Trophoblast cell (in vitro differentiated cells and primary cell): ENCODE results near the gene TTC28.

ENCODE experiments used
- DNase-seq, 2 donors: peaks; one replicate each; pipeline ENCODE4 v3.0.0-alpha.2; 2016
- H2AFZ ChIP-seq: 2 replicates; pipeline ENCODE4 v1.6.1; 2013; ENCODE audit warnings: low read length, moderate library complexity, mild to moderate bottlenecking; ENCODE audit not compliant: insufficient read depth, poor library complexity
- H2AK5ac ChIP-seq: 2 replicates; pipeline ENCODE4 v1.6.1; 2013; ENCODE audit warnings: mild to moderate bottlenecking, low read length
- H2BK120ac ChIP-seq: 2 replicates; pipeline ENCODE4 v1.6.1; 2013; ENCODE audit warnings: low read length, mild to moderate bottlenecking, moderate library complexity; ENCODE audit not compliant: insufficient read depth, poor library complexity
- H2BK12ac ChIP-seq: 2 replicates; pipeline ENCODE4 v1.6.1; 2013; ENCODE audit warnings: mild to moderate bottlenecking, low read length, moderate library complexity
- H2BK5ac ChIP-seq: 2 replicates; pipeline ENCODE4 v1.6.1; 2013; ENCODE audit warnings: low read length, low read depth, moderate library complexity, mild to moderate bottlenecking; ENCODE audit not compliant: poor library complexity
- H3K14ac ChIP-seq: 2 replicates; pipeline ENCODE4 v1.6.1; 2013; ENCODE audit warnings: mild to moderate bottlenecking, low read length
- H3K18ac ChIP-seq: 2 replicates; pipeline ENCODE4 v1.6.1; 2013; ENCODE audit warnings: mild to moderate bottlenecking, low read length
- H3K23ac ChIP-seq: 2 replicates; pipeline ENCODE4 v1.6.1; 2013; ENCODE audit warnings: low read length
- H3K27ac ChIP-seq: 2 replicates; pipeline ENCODE4 v1.5.1; 2013; ENCODE audit warnings: low read depth, mild to moderate bottlenecking, inconsistent platforms, low read length, moderate library complexity
- H3K27me3 ChIP-seq: 2 replicates; pipeline ENCODE4 v1.6.1; 2013; ENCODE audit warnings: inconsistent platforms, mild to moderate bottlenecking, low read length, moderate library complexity; ENCODE audit not compliant: insufficient read depth
- H3K36me3 ChIP-seq, 2 experiments: 1 replicate in 1 of 2; 2 replicates in 1 of 2; pipeline ENCODE4 v1.6.1; 2013; ENCODE audit warnings: low read length in 2 of 2, mild to moderate bottlenecking in 2 of 2, moderate library complexity in 1 of 2; ENCODE audit not compliant: insufficient read depth in 2 of 2, control insufficient read depth in 1 of 2
- H3K4ac ChIP-seq: 2 replicates; pipeline ENCODE4 v1.6.1; 2013; ENCODE audit warnings: low read depth, mild to moderate bottlenecking, low read length, moderate library complexity
- H3K4me1 ChIP-seq, 2 experiments: 1 replicate in 1 of 2; 2 replicates in 1 of 2; pipeline ENCODE4 v1.6.1; 2013; ENCODE audit warnings: low read length in 2 of 2, mild to moderate bottlenecking in 2 of 2, moderate library complexity in 1 of 2; ENCODE audit not compliant: insufficient read depth in 2 of 2, control insufficient read depth in 1 of 2
- H3K4me2 ChIP-seq: 2 replicates; pipeline ENCODE4 v1.6.1; 2013; ENCODE audit warnings: inconsistent platforms, mild to moderate bottlenecking, low read length, moderate library complexity
- H3K4me3 ChIP-seq: 2 replicates; pipeline ENCODE4 v1.5.1; 2013; ENCODE audit warnings: mild to moderate bottlenecking, low read depth, low read length, inconsistent platforms
- H3K79me1 ChIP-seq: one replicate; pipeline ENCODE4 v1.6.1; 2013; ENCODE audit warnings: low read length
- H3K79me2 ChIP-seq: 2 replicates; pipeline ENCODE4 v1.6.1; 2013; ENCODE audit warnings: low read length, mild to moderate bottlenecking; ENCODE audit not compliant: control insufficient read depth, insufficient read depth, poor library complexity
- H3K9ac ChIP-seq: 2 replicates; pipeline ENCODE4 v1.6.1; 2013; ENCODE audit warnings: mild to moderate bottlenecking, low read length
- H3K9me3 ChIP-seq: 2 replicates; pipeline ENCODE4 v1.6.1; 2013; ENCODE audit warnings: low read depth, mild to moderate bottlenecking, control low read depth, inconsistent platforms, low read length; ENCODE audit not compliant: insufficient read depth
- H4K12ac ChIP-seq: 2 replicates; pipeline ENCODE4 v1.6.1; 2013; ENCODE audit warnings: low read depth, mild to moderate bottlenecking, low read length, moderate library complexity
- H4K8ac ChIP-seq: 2 replicates; pipeline ENCODE4 v1.6.1; 2013; ENCODE audit warnings: low read depth, mild to moderate bottlenecking, low read length, moderate library complexity
- H4K91ac ChIP-seq: one replicate; pipeline ENCODE4 v1.6.1; 2013; ENCODE audit warnings: low read depth, mild to moderate bottlenecking, low read length, moderate library complexity
- WGBS: extraction: QIAGEN DNeasy Blood & Tissue Kit; methylation state at CpG from one replicate; pipeline ENCODE4 v1.1.7; 2013; ENCODE audit warnings: missing lambda C conversion rate; ENCODE audit not compliant: insufficient read length, insufficient coverage; ENCODE audit errors: extremely low coverage; 5-methylcytosine and 5-hydroxymethylcytosine counted together

The TTC28 gene

DNA sequence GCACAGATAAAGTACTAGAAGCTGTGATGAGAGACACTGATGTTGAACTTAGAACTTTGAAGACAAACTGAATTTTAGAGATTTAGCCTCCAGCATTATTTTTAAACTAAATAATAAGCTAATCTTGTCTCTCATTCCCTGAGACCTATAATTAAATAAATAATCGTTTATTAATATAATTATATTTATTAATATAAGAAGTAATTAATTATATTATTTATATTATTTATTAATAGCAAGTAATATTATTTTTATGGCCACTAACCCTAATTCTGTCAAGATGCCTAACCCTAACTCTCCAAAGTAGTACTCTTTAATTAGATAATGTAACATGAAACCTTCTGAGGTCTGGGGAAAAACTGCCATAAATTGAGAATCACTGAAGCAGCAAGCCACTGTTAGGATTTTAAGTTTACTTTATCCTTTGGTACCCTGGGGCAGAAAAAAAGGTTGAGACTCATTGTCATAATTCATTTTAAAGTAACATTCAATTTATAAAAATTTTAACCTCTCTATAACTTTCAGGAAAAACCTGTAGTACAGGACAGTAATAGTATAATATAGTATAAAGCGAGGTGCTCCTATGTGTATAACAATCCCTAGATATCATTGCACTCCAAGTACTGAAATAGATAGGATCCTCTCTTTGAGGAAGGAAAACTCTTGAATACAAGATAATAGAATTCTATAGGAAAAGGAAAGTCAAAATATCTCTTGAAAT lies 85.4 kb downstream of the TTC28 start:
- WGBS = no CpG with 5 or more reads among the region's 2 CpGs

DNA sequence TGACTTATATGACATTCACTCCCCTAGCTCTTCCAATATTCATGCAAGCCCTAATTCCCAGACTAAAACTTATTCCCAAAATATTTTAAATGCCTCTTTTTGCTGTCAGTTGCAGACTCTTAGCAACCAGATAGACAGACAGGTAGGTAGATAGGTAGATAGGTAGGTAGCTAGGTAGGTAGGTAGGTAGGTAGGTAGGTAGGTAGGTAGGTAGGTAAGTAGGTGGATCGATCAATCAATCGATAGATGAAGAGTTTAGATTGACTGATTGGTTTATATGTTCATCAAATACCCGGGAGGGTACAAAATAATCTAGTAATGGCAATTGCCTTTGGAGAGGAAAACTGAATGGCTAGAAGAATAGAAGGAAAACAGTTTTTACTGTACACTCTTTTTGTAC lies 86.3 kb downstream of the TTC28 start:
- Histone ChIP-seq H3K4me3 (no peak overlapping the region), H2BK120ac (no peak overlapping the region)
- WGBS = no CpG with 5 or more reads among the region's 3 CpGs

More for the DNA sequence above, 85.4 kb downstream of the TTC28 start:
- Histone ChIP-seq H2AFZ (no peak overlapping the region), H3K18ac (no peak overlapping the region), H3K27ac (no peak overlapping the region), H3K9me3 (no peaks in the 10 kb centered on the region), H3K4me2 (no peak overlapping the region), H3K36me3 (no peaks in the 10 kb centered on the region), H3K79me1 (no peaks in the 10 kb centered on the region), H3K9ac (no peak overlapping the region), H3K79me2 (no peaks in the 10 kb centered on the region), H2AK5ac (no peak overlapping the region), H3K14ac (no peak overlapping the region), H2BK120ac (no peak overlapping the region), H3K4ac (no peak overlapping the region), H4K91ac (no peak overlapping the region), H4K12ac (no peak overlapping the region), H3K4me1 (no peaks in the 10 kb centered on the region), H3K27me3 (no peaks in the 10 kb centered on the region), H3K4me3 (no peak overlapping the region), H4K8ac (no peak overlapping the region), H3K23ac (no peak overlapping the region), H2BK5ac (no peak overlapping the region), H2BK12ac (no peak overlapping the region)
- no peak for DNase-seq

DNA sequence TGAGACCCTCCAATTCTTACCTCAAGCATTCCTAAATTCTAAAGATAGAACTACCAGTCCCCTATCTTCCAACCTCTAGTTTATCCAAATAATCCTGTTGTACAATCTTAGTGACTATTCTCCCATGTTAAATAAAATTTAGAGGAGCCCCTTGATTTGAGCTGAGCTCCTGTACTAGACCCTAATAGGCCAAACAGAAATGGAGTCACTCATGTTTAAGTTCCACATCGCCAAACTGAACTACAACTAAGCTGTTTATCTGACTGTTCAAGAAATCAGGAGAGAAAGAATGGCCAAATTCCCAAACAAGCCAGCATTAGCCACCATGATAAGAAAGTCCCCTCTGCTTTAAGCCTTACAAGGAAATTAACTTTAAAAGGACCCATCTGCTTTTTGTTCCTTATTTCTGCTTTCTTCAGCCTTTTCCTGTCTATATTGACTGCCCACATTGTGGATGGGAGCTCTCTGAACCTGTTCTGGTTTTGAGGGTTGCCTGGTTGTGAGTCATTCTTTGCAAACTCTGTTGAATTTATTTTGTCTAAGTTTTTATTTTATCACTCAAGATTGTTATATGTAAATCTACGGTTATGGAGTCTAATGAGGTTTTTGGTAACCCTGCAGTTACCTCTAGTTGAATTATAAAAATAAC lies 90.4 kb downstream of the TTC28 start:
- no peak overlapping the region for H4K91ac ChIP-seq
- H3K79me1 ChIP-seq = no peaks in the 10 kb centered on the region
- H3K4me1 ChIP-seq = no peaks in the 10 kb centered on the region
- no peak overlapping the region for H3K23ac ChIP-seq
- no CpG with 5 or more reads among the region's 2 CpGs for WGBS
- H4K8ac ChIP-seq = no peak overlapping the region
- no peak overlapping the region for H4K12ac ChIP-seq
- no peaks in the 10 kb centered on the region for H3K9me3 ChIP-seq
- H2BK12ac ChIP-seq = no peak overlapping the region
- H2AK5ac ChIP-seq = no peak overlapping the region
- no peak overlapping the region for H3K4me2 ChIP-seq
- no peak overlapping the region for H3K18ac ChIP-seq
- H2AFZ ChIP-seq = no peak overlapping the region
- no peak overlapping the region for H3K14ac ChIP-seq
- no peaks in the 10 kb centered on the region for H3K79me2 ChIP-seq
- H3K27me3 ChIP-seq = no peaks in the 10 kb centered on the region
- H3K9ac ChIP-seq = no peak overlapping the region
- DNase-seq = no peak
- H2BK120ac ChIP-seq = no peak overlapping the region
- no peak overlapping the region for H3K27ac ChIP-seq
- H2BK5ac ChIP-seq = no peak overlapping the region
- H3K4me3 ChIP-seq = no peak overlapping the region
- no peaks in the 10 kb centered on the region for H3K36me3 ChIP-seq
- H3K4ac ChIP-seq = no peak overlapping the region

More for the DNA sequence above, 86.3 kb downstream of the TTC28 start:
- no peak overlapping the region for H2AFZ ChIP-seq
- H2AK5ac ChIP-seq = no peak overlapping the region
- DNase-seq = no peak
- no peak overlapping the region for H3K4ac ChIP-seq
- H3K18ac ChIP-seq = no peak overlapping the region
- H4K8ac ChIP-seq = no peak overlapping the region
- H3K9me3 ChIP-seq = no peaks in the 10 kb centered on the region
- H4K12ac ChIP-seq = no peak overlapping the region
- H3K36me3 ChIP-seq = no peaks in the 10 kb centered on the region
- H2BK5ac ChIP-seq = no peak overlapping the region
- no peaks in the 10 kb centered on the region for H3K27me3 ChIP-seq
- H4K91ac ChIP-seq = no peak overlapping the region
- H3K14ac ChIP-seq = no peak overlapping the region
- no peaks in the 10 kb centered on the region for H3K4me1 ChIP-seq
- no peak overlapping the region for H2BK12ac ChIP-seq
- H3K79me2 ChIP-seq = no peaks in the 10 kb centered on the region
- H3K23ac ChIP-seq = no peak overlapping the region
- H3K9ac ChIP-seq = no peak overlapping the region
- H3K27ac ChIP-seq = no peak overlapping the region
- no peak overlapping the region for H3K4me2 ChIP-seq
- H3K79me1 ChIP-seq = no peaks in the 10 kb centered on the region

DNA sequence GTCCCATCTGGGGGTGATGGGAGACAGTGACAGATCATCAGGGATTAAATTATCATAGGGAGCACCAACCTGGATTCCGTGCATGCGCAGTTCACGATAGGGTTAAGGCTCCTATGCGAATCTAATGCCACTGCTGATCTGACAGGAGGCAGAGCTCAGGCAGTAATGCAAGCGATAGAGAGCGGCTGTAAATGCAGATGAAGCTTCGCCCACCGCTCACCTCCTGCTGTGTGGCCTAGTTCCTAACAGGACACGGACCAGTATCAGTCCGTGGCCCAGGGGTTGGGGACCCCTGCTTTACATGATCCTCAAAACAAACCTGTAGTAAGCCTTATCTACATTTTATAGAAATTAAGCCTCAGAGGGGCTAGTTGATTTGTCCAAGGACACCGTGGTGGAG lies 94.3 kb downstream of the TTC28 start:
- Histone ChIP-seq H3K14ac (no peak overlapping the region), H2BK12ac (no peak overlapping the region), H3K9ac (no peak overlapping the region), H2AFZ (no peak overlapping the region), H3K36me3 (no peaks in the 10 kb centered on the region), H3K27me3 (no peaks in the 10 kb centered on the region), H4K12ac (no peak overlapping the region), H3K4me2 (no peak overlapping the region), H2BK5ac (no peak overlapping the region), H3K4me1 (no peaks in the 10 kb centered on the region), H3K79me1 (no peaks in the 10 kb centered on the region), H3K27ac (no peak overlapping the region), H3K4me3 (no peak overlapping the region), H4K8ac (no peak overlapping the region), H3K23ac (no peak overlapping the region), H4K91ac (no peak overlapping the region), H3K4ac (no peak overlapping the region), H3K9me3 (no peaks in the 10 kb centered on the region), H2AK5ac (no peak overlapping the region), H3K79me2 (no peaks in the 10 kb centered on the region), H3K18ac (no peak overlapping the region), H2BK120ac (no peak overlapping the region)
- WGBS = no CpG with 5 or more reads among the region's 11 CpGs
- no peak for DNase-seq
